GM19324 (cell line): ENCODE data around the gene RXRA.

Experiments
- ATAC-seq: cut with Tn5 transposase; IDR thresholded peaks from one replicate; pipeline ENCODE4 v1.9.1; 2021; ENCODE audit warnings: mild to moderate bottlenecking, moderate library complexity; ENCODE audit not compliant: unreplicated experiment, low FRiP score

RXRA gene

GRCh38 chr9:134425401-134425800 is 99.1 kb downstream of the RXRA start:
- ATAC-seq: no peak

- no peak for ATAC-seq
Measured at GRCh38 chr9:134425812-134426211, 99.6 kb downstream of the RXRA start.

GRCh38 chr9:134426436-134426835 is 100.2 kb downstream of the RXRA start:
- ATAC-seq: no peak

GRCh38 chr9:134427153-134427782 is 101.0 kb downstream of the RXRA start:
- no peak for ATAC-seq

GRCh38 chr9:134428559-134428958 is 102.3 kb downstream of the RXRA start:
- ATAC-seq: no peak

- ATAC-seq: no peak
Measured at GRCh38 chr9:134429007-134429406, 102.8 kb downstream of the RXRA start.

- ATAC-seq: no peak
Measured at GRCh38 chr9:134429481-134429880, 103.2 kb downstream of the RXRA start.

- no peak for ATAC-seq
Measured at GRCh38 chr9:134431095-134431494, 104.8 kb downstream of the RXRA start.

GRCh38 chr9:134431626-134432025 is 105.4 kb downstream of the RXRA start:
- ATAC-seq: no peak

GRCh38 chr9:134432471-134432870 is 106.2 kb downstream of the RXRA start:
- no peak for ATAC-seq

- no peak for ATAC-seq
Measured at GRCh38 chr9:134433101-134433500, 106.8 kb downstream of the RXRA start.

- no peak for ATAC-seq
Measured at GRCh38 chr9:134433909-134434882, 107.9 kb downstream of the RXRA start.

- ATAC-seq: no peak
Measured at GRCh38 chr9:134434894-134435506, 108.7 kb downstream of the RXRA start.

GRCh38 chr9:134435550-134436378 is 109.5 kb downstream of the RXRA start:
- ATAC-seq: no peak

GRCh38 chr9:134436379-134436762 is 110.1 kb downstream of the RXRA start:
- no peak for ATAC-seq

- ATAC-seq: no peak
Measured at GRCh38 chr9:134436911-134437310, 110.7 kb downstream of the RXRA start.

GRCh38 chr9:134437403-134438194 is 111.3 kb downstream of the RXRA start:
- no peak for ATAC-seq

- ATAC-seq: no peak
Measured at GRCh38 chr9:134438195-134438788, 112.0 kb downstream of the RXRA start.

GRCh38 chr9:134439368-134439784 is 113.1 kb downstream of the RXRA start:
- no peak for ATAC-seq
